Stimulated activated naive B cell treated with anti-CD40 and anti-IgM and Interleukin-4, amounts not matched to agents 10 μg/mL and 1 μg/mL and 100 μg/mL, for 72 hours (primary cell): ENCODE results near the gene GPC2.

Experiments
- ATAC-seq, 2 donors: fragments of 150-1000 bp; cut with Tn5 transposase; replicated peaks; 2 replicates each; pipeline ENCODE4 v1.10.0; 2021; ENCODE audit warnings: moderate library complexity in 1 of 2
- DNase-seq: peaks from one replicate; pipeline ENCODE4 v3.0.0; 2021
- H3K27ac Mint-ChIP-seq: one replicate; pipeline ENCODE4 v1.8.0; 2022; ENCODE audit warnings: mild to moderate bottlenecking, mixed read lengths
- H3K27me3 Mint-ChIP-seq, 2 donors: one replicate each; pipeline ENCODE4 v1.8.0; 2022; ENCODE audit warnings: mixed read lengths in 2 of 2
- H3K36me3 Mint-ChIP-seq, 2 donors: one replicate each; pipeline ENCODE4 v1.8.0; 2022; ENCODE audit warnings: mixed read lengths in 2 of 2, mild to moderate bottlenecking in 1 of 2
- H3K4me1 Mint-ChIP-seq, 2 donors: one replicate each; pipeline ENCODE4 v1.8.0; 2022; ENCODE audit warnings: mixed read lengths in 2 of 2, mild to moderate bottlenecking in 1 of 2
- H3K4me3 Mint-ChIP-seq, 2 donors: one replicate each; pipeline ENCODE4 v1.8.0; 2022; ENCODE audit warnings: mild to moderate bottlenecking in 2 of 2, mixed read lengths in 2 of 2, moderate library complexity in 1 of 2
- H3K9me3 Mint-ChIP-seq, 2 donors: one replicate each; pipeline ENCODE4 v1.8.0; 2022; ENCODE audit warnings: mixed read lengths in 2 of 2, mild to moderate bottlenecking in 1 of 2

Gene GPC2

GRCh38 chr7:100122067-100122466 lies 55.1 kb downstream of the GPC2 start:
- H3K4me1 Mint-ChIP-seq: peaks cover 25 to 57% of the 10 kb centered on the region in 2 donors
- no peaks in the 10 kb centered on the region for H3K9me3 Mint-ChIP-seq
- H3K4me3 Mint-ChIP-seq: no peak overlapping the region
- no peak overlapping the region for H3K27ac Mint-ChIP-seq
- ATAC-seq: no peak
- no peaks in the 10 kb centered on the region for H3K27me3 Mint-ChIP-seq
- DNase-seq: no peak
- peaks cover 7 to 14% of the 10 kb centered on the region in 2 donors for H3K36me3 Mint-ChIP-seq

GRCh38 chr7:100120733-100121036 lies 56.5 kb downstream of the GPC2 start:
- H3K4me1 Mint-ChIP-seq: peaks cover 27 to 48% of the 10 kb centered on the region in 2 donors
- DNase-seq (no peak), ATAC-seq (no peak)
- no peaks in the 10 kb centered on the region for H3K27me3 Mint-ChIP-seq
- H3K9me3 Mint-ChIP-seq: no peaks in the 10 kb centered on the region
- peaks cover 13 to 23% of the 10 kb centered on the region in 2 donors for H3K36me3 Mint-ChIP-seq
- H3K27ac Mint-ChIP-seq: no peak overlapping the region
- peak overlapping the region; percentile 87 to 99 for H3K4me3 Mint-ChIP-seq

GRCh38 chr7:100119970-100120732 lies 57.0 kb downstream of the GPC2 start:
- H3K36me3 Mint-ChIP-seq: peaks cover 15 to 23% of the 10 kb centered on the region in 2 donors
- H3K27ac Mint-ChIP-seq: peak overlapping the region; percentile 97
- ATAC-seq (peak; percentile 66 to 69), DNase-seq (no peak)
- H3K9me3 Mint-ChIP-seq: no peaks in the 10 kb centered on the region
- no peaks in the 10 kb centered on the region for H3K27me3 Mint-ChIP-seq
- H3K4me1 Mint-ChIP-seq: peaks cover 23 to 44% of the 10 kb centered on the region in 2 donors
- peak overlapping the region; percentile 87 to 99 for H3K4me3 Mint-ChIP-seq
